PC-3 (cell line): ENCODE results near the gene RIBC1. TPM values are rescaled to one million over a fixed set of nuclear protein-coding genes. Genes with fewer than 3 reads are reported as not detected.

Source experiments
- ATAC-seq: fragments of 200-7000 bp; cut with Tn5 transposase; 2 replicates; pipeline ENCODE4 v1.9.1; 2020; ENCODE audit warnings: mild to moderate bottlenecking, moderate library complexity
- BruUV-seq: library from RNA; stranded (reverse); fragments of 400-500 nt; replicated peaks from 2 replicates; lab custom pipeline; 2021; lab: Mats Ljungman, UMichigan
- CTCF ChIA-PET: fragments of 300-600 bp; sonication (Branson Sonifier 250); formaldehyde crosslinking; loops from one replicate; lab custom pipeline; 2022; ENCODE audit warnings: antibody characterized with exemption; lab: Charles Lee
- POLR2A ChIA-PET: fragments of 300-600 bp; sonication (Branson Sonifier 250); formaldehyde crosslinking; loops from one replicate; lab custom pipeline; 2022; ENCODE audit warnings: antibody characterized with exemption; ENCODE audit not compliant: unreplicated experiment; lab: Charles Lee
- DNase-seq: peaks from one replicate; pipeline ENCODE4 v3.0.0-alpha.2; 2015
- H2AFZ ChIP-seq: fragments of 300-600 bp; sonication (generic); 2 replicates; pipeline ENCODE4 v1.6.0; 2016; ENCODE audit warnings: antibody characterized with exemption, low read length
- H3F3A ChIP-seq: fragments of 300-600 bp; sonication (generic); one replicate; pipeline ENCODE4 v1.6.0; 2017; ENCODE audit warnings: antibody characterized with exemption, low read length, control low read depth, mild to moderate bottlenecking; ENCODE audit not compliant: unreplicated experiment
- H3K27ac ChIP-seq: fragments of 300-600 bp; sonication (generic); 2 replicates; pipeline ENCODE4 v1.5.1; 2016; ENCODE audit warnings: mild to moderate bottlenecking, low read length
- H3K27me3 ChIP-seq: fragments of 300-600 bp; sonication (generic); 2 replicates; pipeline ENCODE4 v1.6.1; 2016; ENCODE audit warnings: low read length, mixed read lengths
- H3K36me3 ChIP-seq: fragments of 300-600 bp; sonication (generic); 2 replicates; pipeline ENCODE4 v1.6.1; 2016; ENCODE audit warnings: low read depth, mixed run types, low read length, mixed read lengths
- H3K4me1 ChIP-seq: fragments of 300-600 bp; sonication (generic); 2 replicates; pipeline ENCODE4 v1.5.1; 2016; ENCODE audit warnings: low read length; ENCODE audit not compliant: insufficient read depth
- H3K4me2 ChIP-seq: fragments of 300-600 bp; sonication (generic); 2 replicates; pipeline ENCODE4 v1.6.0; 2016; ENCODE audit warnings: low read length
- H3K4me3 ChIP-seq: fragments of 300-600 bp; sonication (generic); 2 replicates; pipeline ENCODE4 v1.5.1; 2016; ENCODE audit warnings: mild to moderate bottlenecking, low read length, mixed read lengths
- H3K79me2 ChIP-seq: fragments of 300-600 bp; sonication (generic); 2 replicates; pipeline ENCODE4 v1.6.1; 2017; ENCODE audit warnings: low read length, mixed read lengths
- H3K9ac ChIP-seq: fragments of 300-600 bp; sonication (generic); 2 replicates; pipeline ENCODE4 v1.6.0; 2016; ENCODE audit warnings: mild to moderate bottlenecking, low read length
- H3K9me2 ChIP-seq: fragments of 300-600 bp; sonication (generic); replicated peaks from 2 replicates; pipeline ENCODE4 v1.6.1; 2016; ENCODE audit warnings: mixed run types, low read length, mixed read lengths
- H3K9me3 ChIP-seq: fragments of 300-600 bp; sonication (generic); 2 replicates; pipeline ENCODE4 v1.6.1; 2016; ENCODE audit warnings: low read length, mixed read lengths
- H4K20me1 ChIP-seq: fragments of 300-600 bp; sonication (generic); 2 replicates; pipeline ENCODE4 v1.6.1; 2016; ENCODE audit warnings: low read length, mixed read lengths
- CTCF ChIP-seq: fragments of 300-600 bp; sonication (generic); conservative IDR thresholded peaks from 2 replicates; pipeline ENCODE4 v1.5.1; 2017; ENCODE audit warnings: antibody characterized with exemption, low read depth, mild to moderate bottlenecking, low read length
- EZH2 ChIP-seq: fragments of 300-600 bp; sonication (generic); IDR thresholded peaks from one replicate; pipeline ENCODE4 v1.6.1; 2017; ENCODE audit warnings: antibody characterized with exemption, mild to moderate bottlenecking, low read length; ENCODE audit not compliant: unreplicated experiment
- EZH2phosphoT487 ChIP-seq: fragments of 300-600 bp; sonication (generic); IDR thresholded peaks from 2 replicates; pipeline ENCODE4 v1.6.1; 2018; ENCODE audit warnings: mild to moderate bottlenecking, antibody characterized with exemption, low read length, borderline replicate concordance
- intact Hi-C: fragments of 100-400 bp; cut with micrococcal nuclease; formaldehyde crosslinking; loops from 2 replicates; pipeline ENCODE4 v1.9.0; 2023
- total RNA-seq: library from RNA; depleted of rRNA; stranded (reverse); fragments of >200 nt; gene quantifications from 2 replicates; pipeline ENCODE4 v1.2.3, GENCODE V29; 2014

Gene RIBC1
- total RNA-seq, 1 experiment from 2014 or later, result 1.6 TPM

DNA sequence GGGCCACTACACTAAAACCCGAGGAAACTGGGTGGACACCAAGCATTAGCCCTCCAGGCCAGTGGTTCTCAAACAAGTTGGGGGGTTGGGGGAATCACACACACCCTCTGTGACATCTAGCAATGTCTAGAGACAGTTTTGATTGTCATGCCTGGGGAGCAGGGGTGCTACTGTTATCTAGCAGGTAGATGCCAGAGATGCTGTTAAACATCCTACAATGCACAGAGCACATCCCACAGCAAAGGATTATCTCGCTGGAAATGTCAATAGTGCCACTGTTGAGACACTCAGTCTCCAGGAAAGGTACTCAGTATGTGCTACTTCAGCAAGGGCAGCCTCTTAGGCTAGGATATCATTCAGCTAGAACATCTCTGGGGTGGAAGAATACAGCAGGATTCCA is 1.5 kb upstream of the RIBC1 start:
- H3K4me3 ChIP-seq, result peak overlapping the region; percentile 92
- TF ChIP-seq CTCF (no peak), EZH2 (no peak), EZH2phosphoT487 (no peak)
- no peak overlapping the region for H3K27ac ChIP-seq
- no peaks in the 10 kb centered on the region for H3K27me3 ChIP-seq
- H3K4me2 ChIP-seq, result peak overlapping the region; percentile 98
- CTCF ChIA-PET, result no interaction called here
- peak overlapping the region; percentile 100 for H3K9ac ChIP-seq
- DNase-seq (no peak), ATAC-seq (no peak)
- 0 out of 2 replicates have a peak, but pooled peaks cover 2% of the 10 kb centered on the region for H3K36me3 ChIP-seq
- no peaks in the 10 kb centered on the region for H3F3A ChIP-seq
- no peak overlapping the region for H2AFZ ChIP-seq
- H3K79me2 ChIP-seq, result peaks cover 60% of the 10 kb centered on the region
- no peaks in the 10 kb centered on the region for H3K9me2 ChIP-seq
- POLR2A ChIA-PET, result no interaction called here
- intact Hi-C loops, result no loop called here
- H3K4me1 ChIP-seq, result peaks cover 7% of the 10 kb centered on the region
- peaks cover 35% of the 10 kb centered on the region for H4K20me1 ChIP-seq
- no peaks in the 10 kb centered on the region for H3K9me3 ChIP-seq
- BruUV-seq, result no TSS peak

DNA sequence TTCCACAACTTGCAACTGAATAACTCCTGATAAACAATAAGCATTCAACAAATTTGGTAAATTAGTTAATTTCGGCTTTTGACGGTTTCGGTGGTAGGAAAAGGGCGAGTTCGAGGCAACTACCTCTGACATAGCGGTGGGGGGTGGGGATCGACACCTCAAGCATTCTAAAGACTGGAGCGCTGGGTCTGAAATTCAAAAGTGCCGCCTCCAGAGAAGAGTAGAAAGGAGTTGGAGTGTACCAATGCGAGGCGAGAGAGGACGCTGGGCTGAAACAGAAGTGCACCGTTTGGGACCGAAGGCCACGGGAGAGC is 944 bp upstream of the RIBC1 start:
- 0 out of 2 replicates have a peak, but pooled peaks cover 2% of the 10 kb centered on the region for H3K36me3 ChIP-seq
- H3K4me1 ChIP-seq, result peaks cover 7% of the 10 kb centered on the region
- peak overlapping the region; percentile 100 for H3K9ac ChIP-seq
- BruUV-seq, result no TSS peak
- peak overlapping the region; percentile 77 for H2AFZ ChIP-seq
- no peaks in the 10 kb centered on the region for H3K9me2 ChIP-seq
- no peaks in the 10 kb centered on the region for H3K27me3 ChIP-seq
- peaks cover 35% of the 10 kb centered on the region for H4K20me1 ChIP-seq
- DNase-seq (no peak), ATAC-seq (peak; percentile 2; the same call in 1 of the 2 replicates)
- CTCF ChIA-PET, result interaction anchor here (0.6 to 1.8 kb wide), 3 partner anchors 24 to 139 kb away, joined by 3 to 11 read pairs (median 7); no protein-coding TSS in a partner anchor
- H3K4me2 ChIP-seq, result peak overlapping the region; percentile 98
- POLR2A ChIA-PET, result interaction anchor here (0.9 kb wide), 1 partner anchor 18 kb away, joined by 3 read pairs; no protein-coding TSS in a partner anchor
- H3K27ac ChIP-seq, result peak overlapping the region; percentile 93
- TF ChIP-seq EZH2phosphoT487, result no peak
- peak overlapping the region; percentile 92 for H3K4me3 ChIP-seq
- no peaks in the 10 kb centered on the region for H3F3A ChIP-seq
- H3K79me2 ChIP-seq, result peaks cover 54% of the 10 kb centered on the region
- H3K9me3 ChIP-seq, result no peaks in the 10 kb centered on the region
- intact Hi-C loops, result loop anchor here (2.0 kb wide), 1 partner anchor 19 kb away; no protein-coding TSS in a partner anchor

DNA sequence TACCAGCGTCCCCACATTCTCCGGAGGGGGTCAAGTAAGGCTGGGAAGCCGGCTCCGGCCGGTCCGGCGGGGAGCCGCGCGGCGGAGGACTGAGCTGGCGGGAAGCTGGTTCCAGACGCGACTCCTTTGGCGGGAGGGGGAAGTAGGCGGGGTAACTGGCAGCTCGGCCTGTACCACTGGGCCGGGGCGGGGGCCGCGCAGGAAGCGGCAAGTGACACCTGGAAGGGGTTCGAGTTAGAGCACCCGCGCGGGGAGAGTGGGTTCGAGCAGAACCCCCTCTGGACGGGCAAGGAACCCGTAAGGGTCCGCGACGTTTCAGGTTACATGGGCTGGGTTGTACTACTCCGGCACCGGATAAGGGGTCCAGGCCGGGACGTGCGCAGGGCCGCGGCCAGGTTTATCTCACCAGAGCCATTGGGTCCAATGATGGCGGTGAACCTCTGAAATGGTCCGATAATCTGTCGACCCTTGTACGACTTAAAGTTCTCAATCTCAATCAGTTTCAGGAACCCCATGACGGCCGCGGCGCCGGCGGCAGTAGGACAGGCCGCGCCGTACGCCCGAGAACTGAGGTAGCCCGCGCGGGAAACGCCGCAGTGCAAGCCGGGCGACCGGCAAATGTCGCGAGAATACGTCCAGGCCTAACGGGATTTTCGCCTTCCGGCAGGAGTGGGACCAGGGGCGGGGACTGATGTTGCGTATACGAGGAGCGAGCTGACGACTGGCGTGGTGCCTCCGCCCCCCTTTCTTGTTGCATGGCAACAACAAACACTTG is 400 bp upstream of the RIBC1 start, which contains the start of gene SMC1A:
Gene SMC1A (minus strand): TSS at position 569 of the 775 bp plus-strand sequence. CDS start 54 bp downstream, at position 515.
- H3K9me3 ChIP-seq, result no peaks in the 10 kb centered on the region
- no peaks in the 10 kb centered on the region for H3K27me3 ChIP-seq
- ATAC-seq, result peak; percentile 95
- peaks cover 7% of the 10 kb centered on the region for H3K4me1 ChIP-seq
- no peaks in the 10 kb centered on the region for H3K36me3 ChIP-seq
- H2AFZ ChIP-seq, result peak within 1 kb of the TSS; percentile 93
- POLR2A ChIA-PET, result interaction anchor here (0.5 to 1.8 kb wide), 4 partner anchors 17 to 196 kb away, joined by 3 to 7 read pairs (median 3); partner anchors contain the start of gene IQSEC2
- no peaks in the 10 kb centered on the region for H3K9me2 ChIP-seq
- H3K79me2 ChIP-seq, result peaks cover 49% of the 10 kb centered on the region
- H3K9ac ChIP-seq, result peak within 1 kb of the TSS; percentile 100
- peak within 1 kb of the TSS; percentile 92 for H3K4me3 ChIP-seq
- peak within 1 kb of the TSS; percentile 98 for H3K4me2 ChIP-seq
- no peaks in the 10 kb centered on the region for H3F3A ChIP-seq
- peak; percentile 98 for DNase-seq
- intact Hi-C loops, result loop anchor here (2.0 kb wide), 1 partner anchor 19 kb away; no protein-coding TSS in a partner anchor
- CTCF ChIA-PET, result interaction anchor here (0.6 to 1.8 kb wide), 6 partner anchors 14 to 139 kb away, joined by 3 to 11 read pairs (median 3); no protein-coding TSS in a partner anchor
- peak within 1 kb of the TSS; percentile 93 for H3K27ac ChIP-seq
- no peak for TF ChIP-seq CTCF
- no peak for TF ChIP-seq EZH2phosphoT487
- TF ChIP-seq EZH2, result no peak
- no TSS peak for BruUV-seq
- H4K20me1 ChIP-seq, result peaks cover 35% of the 10 kb centered on the region
